GM12864 (cell line): ENCODE results near the gene LMNTD2.

Source experiments
- DNase-seq: peaks from one replicate; pipeline ENCODE4 v3.0.0-alpha.2; 2011; ENCODE audit warnings: low read depth
- H3K4me3 ChIP-seq: 2 replicates; pipeline ENCODE4 v1.5.1; 2011; ENCODE audit warnings: mild to moderate bottlenecking, low read depth, low read length, control low read depth
- CTCF ChIP-seq: IDR thresholded peaks from 2 replicates; pipeline ENCODE4 v1.5.1; 2011; ENCODE audit warnings: low read depth, mild to moderate bottlenecking, moderate library complexity, low read length, control low read depth, inconsistent platforms; ENCODE audit errors: missing control alignments

Gene LMNTD2

GRCh38 chr11:507727-508515, 52.6 kb downstream of the LMNTD2 start:
- DNase-seq = no peak
- H3K4me3 ChIP-seq = peak overlapping the region; percentile 68
- no peak for TF ChIP-seq CTCF

DNA sequence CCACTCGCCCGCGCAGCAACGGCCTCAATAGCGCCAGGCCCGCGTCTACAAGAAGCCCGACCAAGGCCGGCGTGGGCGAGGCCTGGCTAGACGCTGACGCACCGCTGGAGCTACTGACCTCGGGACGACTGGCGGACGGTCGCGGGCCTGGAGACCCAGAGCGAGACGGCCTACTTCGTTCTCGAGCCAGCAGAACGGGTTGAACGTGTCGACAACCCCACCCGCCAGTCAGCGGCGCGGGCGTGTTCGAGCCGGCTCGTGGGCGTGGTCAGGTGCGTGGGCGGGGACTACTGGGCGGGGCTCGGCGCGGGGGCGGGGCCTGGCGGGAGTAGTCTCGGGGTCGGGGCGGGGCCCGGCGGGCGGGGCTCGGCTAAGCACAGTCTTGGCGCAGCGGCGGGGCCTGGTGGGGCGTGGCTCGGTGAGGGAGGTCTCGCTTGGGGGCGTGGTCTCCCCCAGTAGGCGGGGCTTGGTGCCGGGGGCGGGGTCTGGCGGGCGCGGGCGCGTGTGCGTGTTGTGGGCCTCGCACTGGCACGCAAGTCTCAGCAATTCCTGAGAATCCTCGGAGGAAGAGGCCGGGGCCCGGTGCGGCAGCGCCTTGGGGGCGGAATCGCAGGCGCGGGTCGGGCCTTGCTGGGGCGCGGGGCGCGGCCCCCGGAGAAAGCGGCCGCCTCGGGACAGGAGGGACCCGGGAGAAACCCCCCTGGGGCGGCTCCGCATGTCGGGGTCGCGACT, 53.4 kb downstream of the LMNTD2 start, which contains the start of gene RNH1:
TSS of gene RNH1 (minus strand) at position 248 of the 732 bp plus-strand sequence. CDS start 5,080 bp downstream, outside the sequence.
- TF ChIP-seq CTCF = no peak
- DNase-seq = peak; percentile 65
- H3K4me3 ChIP-seq = peak within 1 kb of the TSS; percentile 68

- peak overlapping the region; percentile 63 for H3K4me3 ChIP-seq
- peak; percentile 91 for DNase-seq
- no peak for TF ChIP-seq CTCF
These were observed 54.1 kb downstream of the LMNTD2 start for GRCh38 chr11:506238-506994.

DNA sequence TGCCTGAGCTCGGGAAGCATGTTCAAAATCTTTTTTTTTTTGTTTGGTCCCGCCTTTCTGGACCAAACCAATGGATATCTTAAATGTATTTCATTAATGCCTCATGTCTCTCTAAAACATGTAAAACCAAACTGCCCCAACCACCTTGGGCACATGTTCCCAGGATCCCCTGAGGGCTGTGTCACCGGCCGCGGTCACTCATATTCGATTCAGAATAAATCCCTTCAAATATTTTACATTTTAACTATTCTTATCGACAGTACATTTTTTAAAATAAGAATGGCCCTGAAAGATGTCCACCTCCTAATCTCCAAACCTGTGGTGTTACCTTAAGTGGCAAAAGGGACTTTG, 55.6 kb downstream of the LMNTD2 start:
- DNase-seq = no peak
- H3K4me3 ChIP-seq = peak overlapping the region; percentile 63
- TF ChIP-seq CTCF = no peak
